ENCODE data around the gene MAGI1. TPM values are rescaled to one million over a fixed set of nuclear protein-coding genes. Genes with fewer than 3 reads are reported as not detected.
"Not testable (repeated sequence)": the region's sequence is repeated elsewhere in the genome, so short reads cannot be mapped to it uniquely, and the experiment has no call there.

Gene MAGI1
- total RNA-seq, 5 donors from 2014 or later (not counting 1 experiment from before 2014, with no cell fraction given) = 0.23 to 0.63 (median 0.29) TPM

DNA sequence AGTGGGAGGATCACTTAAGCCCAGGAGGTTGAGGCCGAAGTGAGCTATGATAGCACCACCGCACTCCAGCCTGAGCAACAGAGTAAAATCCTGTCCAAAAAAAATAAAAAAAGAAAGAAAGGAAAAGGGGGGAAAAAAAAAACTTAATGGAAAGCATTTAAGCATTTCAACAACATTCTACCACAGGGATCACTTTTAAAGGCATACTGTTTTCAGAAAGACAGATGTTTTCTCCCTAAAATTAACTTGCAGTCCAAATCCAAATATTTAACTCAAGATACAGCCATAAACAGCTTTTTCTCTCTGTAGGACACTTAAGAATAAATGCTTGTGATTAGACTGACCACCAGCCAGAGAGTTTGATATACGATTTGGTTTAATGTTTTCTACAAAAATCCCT lies 141.0 kb downstream of the MAGI1 start:
- Mint-ChIP-seq H3K27ac (no peak overlapping the region), H3K36me3 (no peaks in the 10 kb centered on the region), H3K27me3 (no peaks in the 10 kb centered on the region), H3K9me3 (peaks cover 0 to 4% (median 4%) of the 10 kb centered on the region in 3 donors), H3K4me3 (no peak overlapping the region), H3K4me1 (no peaks in the 10 kb centered on the region)
- POLR2A ChIA-PET = no interaction called here
- no peak overlapping the region for H3K27ac ChIP-seq (ENCODE audit: low read length)
- ATAC-seq (replicated peaks in 1 of 4) (no peak), DNase-seq (no peak)
- no peaks in the 10 kb centered on the region for H3K36me3 ChIP-seq (ENCODE audit: control insufficient read depth in 2 of 2, extremely low read depth in 1 of 2, insufficient read depth in 1 of 2, low read length in 1 of 2)
- no peaks in the 10 kb centered on the region for H3K9me3 ChIP-seq
- no peak overlapping the region for H3K4me3 ChIP-seq (ENCODE audit: control insufficient read depth in 1 of 2, extremely low read depth in 1 of 2, low read length in 1 of 2)
- no peaks in the 10 kb centered on the region for H3K4me1 ChIP-seq (ENCODE audit: control insufficient read depth in 1 of 2, extremely low read depth in 1 of 2, insufficient read depth in 2 of 2, low read length in 2 of 2)
- CTCF ChIA-PET = no interaction called here
- WGBS (ENCODE audit: insufficient coverage) = no CpG with 5 or more reads among the region's 3 CpGs
- H3K27me3 ChIP-seq (replicated peaks in 1 of 2; ENCODE audit: control insufficient read depth in 2 of 2, extremely low read depth in 1 of 2, insufficient read depth in 2 of 2, low read length in 1 of 2) = no peaks in the 10 kb centered on the region

DNA sequence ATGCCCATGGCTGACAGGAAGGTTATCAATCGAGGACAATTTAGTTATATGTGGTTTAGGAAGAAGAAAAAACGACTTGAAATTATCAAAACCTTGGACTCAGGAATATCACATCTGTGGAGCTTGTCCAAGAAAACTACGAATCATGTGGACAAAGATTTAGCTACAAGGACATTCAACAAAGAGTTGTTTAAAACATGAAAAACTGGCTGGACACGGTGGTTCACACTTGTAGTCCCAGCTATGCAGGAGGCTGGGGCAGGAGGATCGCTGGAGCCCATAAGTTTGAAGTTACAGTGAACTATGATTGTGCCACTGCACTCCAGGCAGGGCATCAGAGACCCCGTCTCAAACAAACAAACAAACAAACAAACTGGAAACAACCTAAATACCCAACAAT lies 142.4 kb downstream of the MAGI1 start:
- Mint-ChIP-seq H3K4me3 (no peak overlapping the region), H3K36me3 (no peaks in the 10 kb centered on the region), H3K4me1 (no peaks in the 10 kb centered on the region), H3K27me3 (no peaks in the 10 kb centered on the region), H3K27ac (no peak overlapping the region), H3K9me3 (peaks cover 0 to 4% (median 4%) of the 10 kb centered on the region in 3 donors)
- ChIA-PET CTCF (no interaction called here), POLR2A (no interaction called here)
- Histone ChIP-seq H3K9me3 (no peaks in the 10 kb centered on the region), H3K27me3 (replicated peaks in 1 of 2; ENCODE audit: control insufficient read depth in 2 of 2, extremely low read depth in 1 of 2, insufficient read depth in 2 of 2, low read length in 1 of 2) (no peaks in the 10 kb centered on the region), H3K4me3 (ENCODE audit: control insufficient read depth in 1 of 2, extremely low read depth in 1 of 2, low read length in 1 of 2) (no peak overlapping the region), H3K27ac (ENCODE audit: low read length) (no peak overlapping the region), H3K36me3 (ENCODE audit: control insufficient read depth in 2 of 2, extremely low read depth in 1 of 2, insufficient read depth in 1 of 2, low read length in 1 of 2) (no peaks in the 10 kb centered on the region), H3K4me1 (ENCODE audit: control insufficient read depth in 1 of 2, extremely low read depth in 1 of 2, insufficient read depth in 2 of 2, low read length in 2 of 2) (no peaks in the 10 kb centered on the region)
- DNase-seq (no peak), ATAC-seq (replicated peaks in 1 of 4) (no peak)
- 73% methylated on average over 4 of the region's 6 CpGs for WGBS (ENCODE audit: insufficient coverage)

DNA sequence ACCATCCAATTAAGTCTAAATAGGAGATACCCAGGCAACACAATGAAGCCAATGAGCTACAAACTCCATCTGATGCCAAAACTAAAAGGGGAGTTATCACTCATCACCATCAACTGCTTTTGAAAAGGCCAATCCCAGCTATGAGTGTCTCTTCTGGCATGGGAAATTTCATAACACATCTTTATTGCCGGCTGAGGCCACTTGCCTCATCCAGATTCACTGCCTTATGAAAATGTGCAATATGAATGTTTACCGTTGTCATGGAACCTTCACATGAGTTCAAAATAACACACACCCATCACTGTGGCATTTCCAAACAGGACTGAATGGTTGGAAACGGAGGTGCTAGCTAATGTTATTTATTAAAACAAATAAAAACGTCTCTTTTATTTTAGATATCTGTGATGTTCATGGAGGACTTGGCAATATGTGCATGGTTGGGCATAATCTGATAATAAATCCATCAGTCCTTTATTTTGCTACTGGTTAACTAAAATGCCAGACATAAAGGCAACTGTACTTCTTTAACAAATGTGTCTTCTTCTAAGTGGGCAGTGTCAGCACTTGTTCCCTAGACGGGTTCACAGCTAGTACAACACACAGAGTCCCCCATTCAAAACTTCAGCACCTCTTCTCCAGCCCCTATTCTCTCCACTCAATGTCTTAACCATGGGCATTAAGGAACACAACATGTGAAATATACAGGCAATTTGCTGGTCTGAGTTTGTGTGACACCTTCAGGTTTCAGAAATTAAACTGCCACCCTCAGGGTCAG lies 143.9 kb downstream of the MAGI1 start:
- no peak overlapping the region for H3K27ac ChIP-seq (ENCODE audit: low read length)
- H3K36me3 Mint-ChIP-seq = no peaks in the 10 kb centered on the region
- H3K4me1 Mint-ChIP-seq = no peaks in the 10 kb centered on the region
- DNase-seq (no peak), ATAC-seq (replicated peaks in 1 of 4) (no peak)
- H3K4me3 Mint-ChIP-seq = no peak overlapping the region
- H3K27me3 Mint-ChIP-seq = no peaks in the 10 kb centered on the region
- 67% methylated on average over 1 of the region's 5 CpGs for WGBS (ENCODE audit: insufficient coverage)
- H3K36me3 ChIP-seq (ENCODE audit: control insufficient read depth in 2 of 2, extremely low read depth in 1 of 2, insufficient read depth in 1 of 2, low read length in 1 of 2) = no peaks in the 10 kb centered on the region
- ChIA-PET POLR2A (no interaction called here), CTCF (no interaction called here)
- no peaks in the 10 kb centered on the region for H3K27me3 ChIP-seq (replicated peaks in 1 of 2; ENCODE audit: control insufficient read depth in 2 of 2, extremely low read depth in 1 of 2, insufficient read depth in 2 of 2, low read length in 1 of 2)
- peaks cover 0 to 11% (median 0%) of the 10 kb centered on the region in 3 donors for H3K9me3 Mint-ChIP-seq
- no peak overlapping the region for H3K4me3 ChIP-seq (ENCODE audit: control insufficient read depth in 1 of 2, extremely low read depth in 1 of 2, low read length in 1 of 2)
- H3K27ac Mint-ChIP-seq = no peak overlapping the region
- H3K4me1 ChIP-seq (ENCODE audit: control insufficient read depth in 1 of 2, extremely low read depth in 1 of 2, insufficient read depth in 2 of 2, low read length in 2 of 2) = no peaks in the 10 kb centered on the region
- H3K9me3 ChIP-seq = no peaks in the 10 kb centered on the region

DNA sequence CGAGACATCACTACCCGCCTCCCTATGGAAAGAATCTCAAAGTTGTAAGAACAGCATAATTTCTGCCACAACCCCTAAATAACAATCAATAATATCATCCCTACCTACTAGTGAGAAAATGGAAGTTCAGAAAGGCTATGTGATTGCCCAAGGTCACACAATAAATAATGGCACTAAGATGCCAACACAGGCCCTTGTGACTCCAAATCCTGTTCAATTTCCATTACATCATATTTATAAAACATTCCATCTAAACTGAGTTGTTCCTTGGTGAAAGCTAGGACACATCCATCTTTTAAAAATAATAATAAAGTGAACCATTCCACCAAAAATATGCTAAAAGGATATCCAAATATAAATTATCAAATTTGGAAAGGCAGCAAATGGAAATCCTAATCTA lies 144.6 kb downstream of the MAGI1 start:
- no CpG with 5 or more reads among the region's 2 CpGs for WGBS (ENCODE audit: insufficient coverage)
- Histone ChIP-seq H3K4me3 (ENCODE audit: control insufficient read depth in 1 of 2, extremely low read depth in 1 of 2, low read length in 1 of 2) (no peak overlapping the region), H3K9me3 (no peaks in the 10 kb centered on the region), H3K27me3 (replicated peaks in 1 of 2; ENCODE audit: control insufficient read depth in 2 of 2, extremely low read depth in 1 of 2, insufficient read depth in 2 of 2, low read length in 1 of 2) (no peaks in the 10 kb centered on the region), H3K4me1 (ENCODE audit: control insufficient read depth in 1 of 2, extremely low read depth in 1 of 2, insufficient read depth in 2 of 2, low read length in 2 of 2) (no peaks in the 10 kb centered on the region), H3K36me3 (ENCODE audit: control insufficient read depth in 2 of 2, extremely low read depth in 1 of 2, insufficient read depth in 1 of 2, low read length in 1 of 2) (no peaks in the 10 kb centered on the region), H3K27ac (ENCODE audit: low read length) (no peak overlapping the region)
- H3K27me3 Mint-ChIP-seq = no peaks in the 10 kb centered on the region
- no peak overlapping the region for H3K4me3 Mint-ChIP-seq
- no peak for DNase-seq
- H3K36me3 Mint-ChIP-seq = no peaks in the 10 kb centered on the region
- ATAC-seq (replicated peaks in 1 of 4) = no peak
- ChIA-PET POLR2A (no interaction called here), CTCF (no interaction called here)
- no peak overlapping the region for H3K27ac Mint-ChIP-seq
- no peaks in the 10 kb centered on the region for H3K4me1 Mint-ChIP-seq
- peaks cover 0 to 11% (median 0%) of the 10 kb centered on the region in 3 donors for H3K9me3 Mint-ChIP-seq

DNA sequence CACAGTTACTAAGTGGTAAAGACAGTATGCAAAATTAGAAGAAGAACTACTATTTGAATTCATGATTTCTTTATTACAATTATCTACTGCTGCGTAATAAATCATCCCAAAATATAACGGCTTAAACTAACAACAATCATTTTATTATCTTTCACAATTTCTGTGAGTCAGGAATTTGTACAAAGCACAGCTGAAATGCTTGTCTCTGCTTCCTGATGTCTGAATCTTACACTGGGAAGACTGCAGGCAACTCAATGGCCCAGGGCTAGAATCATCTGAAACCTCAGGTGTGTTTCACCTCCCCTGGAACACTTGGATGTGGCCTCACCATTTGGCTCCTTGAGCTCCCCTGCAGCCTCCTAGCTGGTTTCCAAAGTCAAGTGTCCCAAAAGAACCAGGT lies 145.1 kb downstream of the MAGI1 start:
- Histone ChIP-seq H3K36me3 (ENCODE audit: control insufficient read depth in 2 of 2, extremely low read depth in 1 of 2, insufficient read depth in 1 of 2, low read length in 1 of 2) (no peaks in the 10 kb centered on the region), H3K27ac (ENCODE audit: low read length) (no peak overlapping the region), H3K4me1 (ENCODE audit: control insufficient read depth in 1 of 2, extremely low read depth in 1 of 2, insufficient read depth in 2 of 2, low read length in 2 of 2) (no peaks in the 10 kb centered on the region), H3K9me3 (no peaks in the 10 kb centered on the region), H3K4me3 (ENCODE audit: control insufficient read depth in 1 of 2, extremely low read depth in 1 of 2, low read length in 1 of 2) (no peak overlapping the region), H3K27me3 (replicated peaks in 1 of 2; ENCODE audit: control insufficient read depth in 2 of 2, extremely low read depth in 1 of 2, insufficient read depth in 2 of 2, low read length in 1 of 2) (no peaks in the 10 kb centered on the region)
- ChIA-PET POLR2A (no interaction called here), CTCF (no interaction called here)
- DNase-seq = no peak
- ATAC-seq (replicated peaks in 1 of 4) = no peak
- Mint-ChIP-seq H3K4me1 (no peaks in the 10 kb centered on the region), H3K4me3 (no peak overlapping the region), H3K36me3 (no peaks in the 10 kb centered on the region), H3K9me3 (peaks cover 0 to 11% (median 0%) of the 10 kb centered on the region in 3 donors), H3K27me3 (no peaks in the 10 kb centered on the region), H3K27ac (no peak overlapping the region)
- 100% methylated on average over 2 of the region's 2 CpGs for WGBS (ENCODE audit: insufficient coverage)

DNA sequence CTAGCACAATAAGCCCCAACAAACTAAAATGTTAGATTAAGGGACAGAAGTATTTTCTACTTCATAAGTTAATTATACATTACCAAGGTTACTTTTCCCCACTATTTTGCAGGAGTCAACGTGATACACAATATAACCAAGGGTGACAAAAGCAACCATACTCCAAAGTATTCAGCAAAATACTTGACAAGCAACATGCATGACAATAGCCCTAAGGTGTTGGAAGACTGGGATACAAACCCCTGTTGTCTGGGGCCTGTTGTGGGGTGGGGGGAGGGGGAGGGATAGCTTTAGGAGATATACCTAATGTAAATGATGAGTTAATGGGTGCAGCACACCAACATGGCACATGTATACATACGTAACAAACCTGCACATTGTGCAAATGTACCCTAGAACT lies 147.2 kb downstream of the MAGI1 start:
- H3K27ac Mint-ChIP-seq; ATAC-seq (replicated peaks in 1 of 4); H3K27me3 Mint-ChIP-seq; H3K4me3 Mint-ChIP-seq; CTCF ChIA-PET; H3K4me3 ChIP-seq (ENCODE audit: control insufficient read depth in 1 of 2, extremely low read depth in 1 of 2, low read length in 1 of 2); H3K27ac ChIP-seq (ENCODE audit: low read length); H3K36me3 ChIP-seq (ENCODE audit: control insufficient read depth in 2 of 2, extremely low read depth in 1 of 2, insufficient read depth in 1 of 2, low read length in 1 of 2); POLR2A ChIA-PET; H3K36me3 Mint-ChIP-seq; H3K9me3 ChIP-seq; DNase-seq; H3K27me3 ChIP-seq (replicated peaks in 1 of 2; ENCODE audit: control insufficient read depth in 2 of 2, extremely low read depth in 1 of 2, insufficient read depth in 2 of 2, low read length in 1 of 2); H3K4me1 ChIP-seq (ENCODE audit: control insufficient read depth in 1 of 2, extremely low read depth in 1 of 2, insufficient read depth in 2 of 2, low read length in 2 of 2); H3K4me1 Mint-ChIP-seq: not testable (repeated sequence)
- WGBS (ENCODE audit: insufficient coverage) = no CpG with 5 or more reads among the region's 2 CpGs
- peaks cover 0 to 11% (median 0%) of the 10 kb centered on the region in 3 donors for H3K9me3 Mint-ChIP-seq

DNA sequence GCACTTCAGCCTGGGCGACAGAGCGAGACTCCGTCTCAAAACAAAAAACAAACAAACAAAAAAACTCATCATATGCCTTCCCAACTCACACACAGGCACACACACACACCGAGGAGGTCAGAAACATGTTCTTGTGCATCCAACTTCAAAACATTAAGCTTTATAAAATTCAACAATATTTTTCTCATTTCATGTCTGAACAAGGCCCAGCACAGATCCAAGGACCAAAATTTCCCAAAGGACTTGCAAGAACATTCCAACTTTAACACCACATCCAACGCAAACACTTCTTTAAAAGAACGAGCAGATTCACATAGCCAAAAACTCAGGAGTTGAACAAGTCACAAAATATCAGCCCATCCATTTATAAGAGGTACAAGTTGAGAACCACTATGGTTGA lies 148.4 kb downstream of the MAGI1 start:
- H3K4me3 ChIP-seq (ENCODE audit: control insufficient read depth in 1 of 2, extremely low read depth in 1 of 2, low read length in 1 of 2) = no peak overlapping the region
- Mint-ChIP-seq H3K9me3 (peaks cover 0 to 11% (median 0%) of the 10 kb centered on the region in 3 donors), H3K27me3 (no peaks in the 10 kb centered on the region), H3K4me1 (no peaks in the 10 kb centered on the region), H3K27ac (no peak overlapping the region), H3K36me3 (no peaks in the 10 kb centered on the region), H3K4me3 (no peak overlapping the region)
- POLR2A ChIA-PET = no interaction called here
- H3K9me3 ChIP-seq = no peaks in the 10 kb centered on the region
- no peak for DNase-seq
- no peaks in the 10 kb centered on the region for H3K4me1 ChIP-seq (ENCODE audit: control insufficient read depth in 1 of 2, extremely low read depth in 1 of 2, insufficient read depth in 2 of 2, low read length in 2 of 2)
- WGBS (ENCODE audit: insufficient coverage) = 83% methylated on average over 4 of the region's 6 CpGs
- H3K27ac ChIP-seq (ENCODE audit: low read length) = no peak overlapping the region
- no peaks in the 10 kb centered on the region for H3K36me3 ChIP-seq (ENCODE audit: control insufficient read depth in 2 of 2, extremely low read depth in 1 of 2, insufficient read depth in 1 of 2, low read length in 1 of 2)
- CTCF ChIA-PET = interaction anchor here in 1 of 2 donors (0.6 kb wide), 1 partner anchor 64 kb away, joined by 3 read pairs; no protein-coding TSS in a partner anchor
- no peak for ATAC-seq (replicated peaks in 1 of 4)
- H3K27me3 ChIP-seq (replicated peaks in 1 of 2; ENCODE audit: control insufficient read depth in 2 of 2, extremely low read depth in 1 of 2, insufficient read depth in 2 of 2, low read length in 1 of 2) = no peaks in the 10 kb centered on the region
